GM23338 (cell line): ENCODE data around the gene R3HDML. TPM values are rescaled to one million over a fixed set of nuclear protein-coding genes. Genes with fewer than 3 reads are reported as not detected.

Experiments
- ATAC-seq: fragments of 200-7000 bp; cut with Tn5 transposase; 3 replicates; pipeline ENCODE4 v1.9.1; 2020
- DNase-seq: peaks from one replicate; pipeline ENCODE4 v3.0.0-alpha.2; 2015; ENCODE audit warnings: low spot score
- H2AFZ ChIP-seq: fragments of 200-600 bp; sonication (generic); 2 replicates; pipeline ENCODE4 v1.8.0; 2016; ENCODE audit warnings: antibody characterized with exemption, mild to moderate bottlenecking, moderate library complexity
- H3F3A ChIP-seq: fragments of 200-600 bp; sonication (generic); replicated peaks from 2 replicates; pipeline ENCODE4 v1.8.0; 2017; ENCODE audit warnings: antibody characterized with exemption, mixed run types, low read depth
- H3K27ac ChIP-seq: fragments of 200-600 bp; sonication (generic); 2 replicates; pipeline ENCODE4 v1.6.1; 2016; ENCODE audit warnings: low read depth
- H3K27me3 ChIP-seq: fragments of 200-600 bp; sonication (generic); 2 replicates; pipeline ENCODE4 v1.8.0; 2016; ENCODE audit warnings: mild to moderate bottlenecking, mixed run types, moderate library complexity; ENCODE audit not compliant: insufficient read depth
- H3K36me3 ChIP-seq: fragments of 200-600 bp; sonication (generic); 2 replicates; pipeline ENCODE4 v1.8.0; 2016; ENCODE audit warnings: mild to moderate bottlenecking; ENCODE audit not compliant: insufficient read depth
- H3K4me1 ChIP-seq: fragments of 200-600 bp; sonication (generic); 2 replicates; pipeline ENCODE4 v1.8.0; 2016; ENCODE audit warnings: mild to moderate bottlenecking, moderate library complexity; ENCODE audit not compliant: insufficient read depth
- H3K4me2 ChIP-seq: fragments of 200-600 bp; sonication (generic); 2 replicates; pipeline ENCODE4 v1.7.1; 2017; ENCODE audit warnings: mixed run types
- H3K4me3 ChIP-seq: fragments of 200-600 bp; sonication (generic); 2 replicates; pipeline ENCODE4 v1.6.1; 2016; ENCODE audit warnings: mixed run types
- H3K79me2 ChIP-seq: fragments of 200-600 bp; sonication (generic); replicated peaks from 2 replicates; pipeline ENCODE4 v1.8.0; 2017; ENCODE audit warnings: mild to moderate bottlenecking; ENCODE audit not compliant: insufficient read depth
- H3K9me2 ChIP-seq: fragments of 200-600 bp; sonication (generic); 2 replicates; pipeline ENCODE4 v1.8.0; 2017; ENCODE audit not compliant: insufficient read depth
- H4K20me1 ChIP-seq: fragments of 200-600 bp; sonication (generic); replicated peaks from 2 replicates; pipeline ENCODE4 v1.8.0; 2017; ENCODE audit warnings: mild to moderate bottlenecking; ENCODE audit not compliant: insufficient read depth
- H3K27ac Mint-ChIP-seq: 2 replicates; pipeline ENCODE4 v1.8.0; 2020; ENCODE audit warnings: inconsistent platforms, mild to moderate bottlenecking, moderate library complexity, mixed read lengths
- H3K27me3 Mint-ChIP-seq: 3 replicates; pipeline ENCODE4 v1.8.0; 2022; ENCODE audit warnings: low read depth, mild to moderate bottlenecking, moderate library complexity, mixed read lengths, inconsistent platforms; ENCODE audit not compliant: insufficient read depth, poor library complexity
- H3K36me3 Mint-ChIP-seq: 3 replicates; pipeline ENCODE4 v1.8.0; 2021; ENCODE audit warnings: low read depth, mild to moderate bottlenecking, inconsistent platforms, moderate library complexity, mixed read lengths
- H3K4me1 Mint-ChIP-seq: 3 replicates; pipeline ENCODE4 v1.8.0; 2020; ENCODE audit warnings: mild to moderate bottlenecking, inconsistent platforms, mixed read lengths
- H3K4me3 Mint-ChIP-seq: 3 replicates; pipeline ENCODE4 v1.8.0; 2021; ENCODE audit warnings: moderate library complexity, mild to moderate bottlenecking, inconsistent platforms, mixed read lengths
- H3K9me3 Mint-ChIP-seq: 3 replicates; pipeline ENCODE4 v1.8.0; 2020; ENCODE audit warnings: moderate library complexity, mild to moderate bottlenecking, inconsistent platforms, mixed read lengths
- CREB1 ChIP-seq: fragments of 250-450 bp; sonication (Bioruptor Pico); IDR thresholded peaks from 2 replicates; pipeline ENCODE4 v1.5.0; 2020; ENCODE audit warnings: low read depth, mild to moderate bottlenecking, moderate library complexity
- EZH2 ChIP-seq: fragments of 200-600 bp; sonication (generic); IDR thresholded peaks from one replicate; pipeline ENCODE4 v1.8.0; 2017; ENCODE audit warnings: antibody characterized with exemption, mild to moderate bottlenecking, low read depth; ENCODE audit not compliant: unreplicated experiment
- EZH2phosphoT487 ChIP-seq: fragments of 200-600 bp; sonication (generic); IDR thresholded peaks from one replicate; pipeline ENCODE4 v1.8.1; 2018; ENCODE audit warnings: antibody characterized with exemption; ENCODE audit not compliant: unreplicated experiment
- JUNB ChIP-seq: IDR thresholded peaks from one replicate; pipeline ENCODE4 v1.6.1; 2016; ENCODE audit warnings: antibody characterized with exemption; ENCODE audit not compliant: unreplicated experiment
- NANOG ChIP-seq: IDR thresholded peaks from 2 replicates; pipeline ENCODE4 v1.6.1; 2016; ENCODE audit warnings: antibody characterized with exemption, borderline replicate concordance
- STAT1 ChIP-seq: IDR thresholded peaks from one replicate; pipeline ENCODE4 v1.6.1; 2016; ENCODE audit warnings: antibody characterized with exemption; ENCODE audit not compliant: unreplicated experiment
- ZNF114 ChIP-seq: fragments of 250-450 bp; sonication (Bioruptor Pico); IDR thresholded peaks from 2 replicates; pipeline ENCODE4 v1.5.0; 2020; ENCODE audit warnings: mild to moderate bottlenecking, moderate library complexity
- ZNF331 ChIP-seq: fragments of 250-450 bp; sonication (Bioruptor Pico); IDR thresholded peaks from 2 replicates; pipeline ENCODE4 v1.5.0; 2020; ENCODE audit warnings: low read depth, mild to moderate bottlenecking, moderate library complexity
- polyA plus RNA-seq: library from polyadenylated mRNA; unstranded; fragments of >200 nt; fragmentation: Nextera tagmentation; extraction: Ambion mirVana; gene quantifications from 2 replicates; pipeline ENCODE4 v1.2.1, GENCODE V29; 2016
- total RNA-seq: library from RNA; depleted of rRNA; stranded (reverse); fragments of >200 nt; shearing (Covaris generic); gene quantifications from 2 replicates; pipeline ENCODE4 v1.2.3, GENCODE V29; 2014
- TF ChIP-seq, protein P1 (sequence below), 2 experiments: fragments of 200-600 bp in 1 of 2; sonication (generic) in 1 of 2; conservative IDR thresholded peaks; 2 replicates each; pipeline versions ENCODE4 v1.5.1 to v1.6.1; 2016 to 2017; ENCODE audit warnings: antibody characterized with exemption in 2 of 2, low read depth in 2 of 2, mild to moderate bottlenecking in 2 of 2, moderate library complexity in 1 of 2
- TF ChIP-seq, protein P2 (sequence below): IDR thresholded peaks from 2 replicates; pipeline ENCODE4 v1.6.1; 2016; ENCODE audit warnings: antibody characterized with exemption
- TF ChIP-seq, protein P3 (sequence below): IDR thresholded peaks from one replicate; pipeline ENCODE4 v1.6.1; 2018; ENCODE audit warnings: antibody characterized with exemption; ENCODE audit not compliant: unreplicated experiment

The R3HDML gene
- total and polyA plus RNA-seq, 2 experiments from 2014 or later = not detected

DNA sequence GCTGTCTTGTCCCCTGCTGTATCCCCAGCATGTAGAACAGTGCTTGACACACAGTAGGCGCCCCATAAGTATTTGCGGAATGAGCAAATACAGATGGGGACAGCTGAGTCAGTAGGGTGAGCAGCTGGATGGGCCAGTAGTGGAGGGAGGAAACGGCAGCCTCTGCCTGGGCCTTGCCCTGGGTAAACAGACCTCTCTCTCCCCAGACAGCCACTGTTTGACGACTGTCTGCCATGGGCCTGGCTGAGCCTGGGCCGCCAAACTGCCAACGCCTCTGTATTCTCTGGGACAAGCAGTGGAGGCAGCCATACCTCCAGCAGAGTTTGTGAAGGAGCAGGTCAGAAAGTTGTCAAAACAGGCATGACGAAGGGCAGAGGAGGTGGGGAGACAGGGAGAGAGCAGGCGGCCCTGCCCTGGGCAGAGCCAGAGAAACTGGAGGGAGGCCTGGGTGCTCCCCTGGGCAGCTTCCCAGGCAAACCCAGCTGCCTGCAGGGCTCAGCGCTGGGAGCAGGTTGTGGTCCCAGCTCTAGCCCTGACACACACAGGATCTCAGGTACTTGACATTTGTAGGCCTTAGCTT, 33.9 kb downstream of the R3HDML start (continued):
- TF ChIP-seq, protein P1, sequence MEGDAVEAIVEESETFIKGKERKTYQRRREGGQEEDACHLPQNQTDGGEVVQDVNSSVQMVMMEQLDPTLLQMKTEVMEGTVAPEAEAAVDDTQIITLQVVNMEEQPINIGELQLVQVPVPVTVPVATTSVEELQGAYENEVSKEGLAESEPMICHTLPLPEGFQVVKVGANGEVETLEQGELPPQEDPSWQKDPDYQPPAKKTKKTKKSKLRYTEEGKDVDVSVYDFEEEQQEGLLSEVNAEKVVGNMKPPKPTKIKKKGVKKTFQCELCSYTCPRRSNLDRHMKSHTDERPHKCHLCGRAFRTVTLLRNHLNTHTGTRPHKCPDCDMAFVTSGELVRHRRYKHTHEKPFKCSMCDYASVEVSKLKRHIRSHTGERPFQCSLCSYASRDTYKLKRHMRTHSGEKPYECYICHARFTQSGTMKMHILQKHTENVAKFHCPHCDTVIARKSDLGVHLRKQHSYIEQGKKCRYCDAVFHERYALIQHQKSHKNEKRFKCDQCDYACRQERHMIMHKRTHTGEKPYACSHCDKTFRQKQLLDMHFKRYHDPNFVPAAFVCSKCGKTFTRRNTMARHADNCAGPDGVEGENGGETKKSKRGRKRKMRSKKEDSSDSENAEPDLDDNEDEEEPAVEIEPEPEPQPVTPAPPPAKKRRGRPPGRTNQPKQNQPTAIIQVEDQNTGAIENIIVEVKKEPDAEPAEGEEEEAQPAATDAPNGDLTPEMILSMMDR (conservative IDR thresholded peaks at IDR 0.05; ENCODE audit: low read depth in 2 of 2) = no peak
- TF ChIP-seq CREB1 (CRISPR knock-in tag) (no peak), EZH2 (no peak), ZNF114 (CRISPR knock-in tag) (no peak), NANOG (no peak)
- TF ChIP-seq, protein P2, sequence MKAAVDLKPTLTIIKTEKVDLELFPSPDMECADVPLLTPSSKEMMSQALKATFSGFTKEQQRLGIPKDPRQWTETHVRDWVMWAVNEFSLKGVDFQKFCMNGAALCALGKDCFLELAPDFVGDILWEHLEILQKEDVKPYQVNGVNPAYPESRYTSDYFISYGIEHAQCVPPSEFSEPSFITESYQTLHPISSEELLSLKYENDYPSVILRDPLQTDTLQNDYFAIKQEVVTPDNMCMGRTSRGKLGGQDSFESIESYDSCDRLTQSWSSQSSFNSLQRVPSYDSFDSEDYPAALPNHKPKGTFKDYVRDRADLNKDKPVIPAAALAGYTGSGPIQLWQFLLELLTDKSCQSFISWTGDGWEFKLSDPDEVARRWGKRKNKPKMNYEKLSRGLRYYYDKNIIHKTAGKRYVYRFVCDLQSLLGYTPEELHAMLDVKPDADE = no peak

DNA sequence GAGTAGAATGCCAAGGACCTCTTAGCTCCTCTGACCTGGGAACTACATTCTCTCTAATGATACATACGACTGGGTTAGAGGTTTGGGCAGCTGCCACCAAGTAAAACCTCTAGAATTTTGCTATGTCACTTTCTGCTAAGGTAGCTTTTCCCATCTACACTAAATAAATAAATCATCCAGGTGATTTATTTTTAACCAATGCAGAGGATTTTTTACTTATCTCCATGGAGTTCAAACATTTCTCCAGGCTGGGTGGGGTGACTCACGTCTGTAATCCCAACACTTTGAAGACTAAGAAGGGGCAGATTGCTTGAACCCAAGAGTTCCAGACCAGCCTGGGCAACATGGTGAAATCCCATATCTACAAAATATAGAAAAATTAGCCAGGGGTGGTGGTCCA, 45.8 kb downstream of the R3HDML start:
- H3K4me1 Mint-ChIP-seq = no peaks in the 10 kb centered on the region
- no peak for TF ChIP-seq NANOG
- no peak for TF ChIP-seq EZH2
- no peak for TF ChIP-seq ZNF331 (CRISPR knock-in tag)
- TF ChIP-seq EZH2phosphoT487 = no peak
- TF ChIP-seq ZNF114 (CRISPR knock-in tag) = no peak
- no peak for TF ChIP-seq STAT1
- no peak for TF ChIP-seq JUNB
- TF ChIP-seq, protein P3, sequence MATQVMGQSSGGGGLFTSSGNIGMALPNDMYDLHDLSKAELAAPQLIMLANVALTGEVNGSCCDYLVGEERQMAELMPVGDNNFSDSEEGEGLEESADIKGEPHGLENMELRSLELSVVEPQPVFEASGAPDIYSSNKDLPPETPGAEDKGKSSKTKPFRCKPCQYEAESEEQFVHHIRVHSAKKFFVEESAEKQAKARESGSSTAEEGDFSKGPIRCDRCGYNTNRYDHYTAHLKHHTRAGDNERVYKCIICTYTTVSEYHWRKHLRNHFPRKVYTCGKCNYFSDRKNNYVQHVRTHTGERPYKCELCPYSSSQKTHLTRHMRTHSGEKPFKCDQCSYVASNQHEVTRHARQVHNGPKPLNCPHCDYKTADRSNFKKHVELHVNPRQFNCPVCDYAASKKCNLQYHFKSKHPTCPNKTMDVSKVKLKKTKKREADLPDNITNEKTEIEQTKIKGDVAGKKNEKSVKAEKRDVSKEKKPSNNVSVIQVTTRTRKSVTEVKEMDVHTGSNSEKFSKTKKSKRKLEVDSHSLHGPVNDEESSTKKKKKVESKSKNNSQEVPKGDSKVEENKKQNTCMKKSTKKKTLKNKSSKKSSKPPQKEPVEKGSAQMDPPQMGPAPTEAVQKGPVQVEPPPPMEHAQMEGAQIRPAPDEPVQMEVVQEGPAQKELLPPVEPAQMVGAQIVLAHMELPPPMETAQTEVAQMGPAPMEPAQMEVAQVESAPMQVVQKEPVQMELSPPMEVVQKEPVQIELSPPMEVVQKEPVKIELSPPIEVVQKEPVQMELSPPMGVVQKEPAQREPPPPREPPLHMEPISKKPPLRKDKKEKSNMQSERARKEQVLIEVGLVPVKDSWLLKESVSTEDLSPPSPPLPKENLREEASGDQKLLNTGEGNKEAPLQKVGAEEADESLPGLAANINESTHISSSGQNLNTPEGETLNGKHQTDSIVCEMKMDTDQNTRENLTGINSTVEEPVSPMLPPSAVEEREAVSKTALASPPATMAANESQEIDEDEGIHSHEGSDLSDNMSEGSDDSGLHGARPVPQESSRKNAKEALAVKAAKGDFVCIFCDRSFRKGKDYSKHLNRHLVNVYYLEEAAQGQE = no peak
- H3K27ac Mint-ChIP-seq = no peak overlapping the region

More for the DNA sequence above, 45.8 kb downstream of the R3HDML start:
- Histone ChIP-seq H3K4me1 (no peaks in the 10 kb centered on the region), H2AFZ (no peak overlapping the region), H3K4me3 (no peak overlapping the region), H3K27me3 (no peaks in the 10 kb centered on the region), H3K27ac (no peak overlapping the region), H3K4me2 (no peak overlapping the region), H3F3A (no peaks in the 10 kb centered on the region), H3K36me3 (no peaks in the 10 kb centered on the region), H3K9me2 (no peaks in the 10 kb centered on the region), H3K79me2 (no peaks in the 10 kb centered on the region), H4K20me1 (no peaks in the 10 kb centered on the region)
- DNase-seq = no peak
- ATAC-seq = no peak
- H3K27me3 Mint-ChIP-seq = peaks cover under 1% of the 10 kb centered on the region
- no peaks in the 10 kb centered on the region for H3K36me3 Mint-ChIP-seq
- H3K9me3 Mint-ChIP-seq = no peaks in the 10 kb centered on the region
- H3K4me3 Mint-ChIP-seq = no peak overlapping the region
